C1 segment of cervical spinal cord (tissue), 14 donors: ENCODE data around the gene WFIKKN2.
"Not testable (repeated sequence)": the region's sequence is repeated elsewhere in the genome, so short reads cannot be mapped to it uniquely, and the experiment has no call there.

Source experiments
- DNase-seq, 14 donors: peaks; one replicate each; lab custom pipeline; 2025; lab: John Stamatoyannopoulos, UW

Gene WFIKKN2

GRCh38 chr17:50875074-50875473 is 39.7 kb downstream of the WFIKKN2 start:
- no peak for DNase-seq

GRCh38 chr17:50877042-50877441 is 41.7 kb downstream of the WFIKKN2 start:
- DNase-seq, result not testable (repeated sequence)

GRCh38 chr17:50877838-50878237 is 42.5 kb downstream of the WFIKKN2 start:
- no peak for DNase-seq

- no peak for DNase-seq
Measured at GRCh38 chr17:50879086-50879485, 43.7 kb downstream of the WFIKKN2 start.

GRCh38 chr17:50881182-50881581 is 45.8 kb downstream of the WFIKKN2 start:
- DNase-seq, result no peak

GRCh38 chr17:50882851-50883250 is 47.5 kb downstream of the WFIKKN2 start:
- no peak for DNase-seq

GRCh38 chr17:50883850-50884438 is 48.6 kb downstream of the WFIKKN2 start:
- DNase-seq, result no peak

GRCh38 chr17:50884439-50885311 is 49.3 kb downstream of the WFIKKN2 start:
- no peak for DNase-seq

- DNase-seq, result no peak
Measured at GRCh38 chr17:50887705-50888245, 52.4 kb downstream of the WFIKKN2 start.

- no peak for DNase-seq
Measured at GRCh38 chr17:50889528-50890118, 54.2 kb downstream of the WFIKKN2 start.

GRCh38 chr17:50890675-50891516 is 55.5 kb downstream of the WFIKKN2 start:
- no peak for DNase-seq

GRCh38 chr17:50891577-50891989 is 56.2 kb downstream of the WFIKKN2 start:
- DNase-seq, result no peak
